Suppressor macrophage treated with lipopolysaccharide for 1 hour (primary cell): Measurements from ENCODE around the gene ALG2.

ENCODE experiments used
- DNase-seq, 3 donors: peaks; one replicate each; pipeline ENCODE4 v3.0.0-alpha.2; 2020 to 2022

Gene ALG2

GRCh38 chr9:99190597-99191283 is 31.0 kb downstream of the ALG2 start:
- DNase-seq = no peak

DNA sequence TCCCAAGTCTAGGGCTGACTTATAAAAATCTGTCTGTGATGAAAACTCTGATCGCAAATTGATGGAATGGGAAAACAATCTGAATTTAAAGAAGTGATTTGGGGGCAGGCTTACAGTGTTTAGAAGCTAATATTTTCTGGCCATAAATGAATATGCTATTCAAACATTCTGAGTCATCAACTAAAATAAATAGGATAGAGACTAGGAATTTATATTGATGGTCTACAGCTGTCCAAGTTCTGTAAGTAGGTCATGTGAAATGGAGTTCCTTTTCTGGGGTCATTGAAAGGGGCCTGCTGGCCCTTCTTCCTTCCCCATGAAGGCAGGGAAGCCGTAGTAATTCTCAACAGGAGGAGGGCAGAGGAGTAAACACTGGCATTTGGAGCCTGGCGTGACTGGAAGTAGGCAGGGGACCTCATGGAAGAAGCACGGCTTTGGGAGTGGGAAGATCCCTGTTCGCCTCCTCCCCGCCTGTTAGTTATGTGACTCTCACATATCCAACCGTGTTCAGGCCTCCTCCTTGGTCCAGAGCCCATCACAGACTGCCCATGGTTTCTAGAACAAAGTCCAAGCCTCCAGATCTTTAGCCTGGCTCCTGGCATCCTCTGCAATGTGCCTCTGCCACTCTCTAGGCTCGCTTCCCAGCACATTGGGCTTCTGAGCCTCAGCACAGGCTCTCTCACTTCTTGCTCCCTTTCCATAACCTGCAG is 31.7 kb downstream of the ALG2 start:
- no peak for DNase-seq

DNA sequence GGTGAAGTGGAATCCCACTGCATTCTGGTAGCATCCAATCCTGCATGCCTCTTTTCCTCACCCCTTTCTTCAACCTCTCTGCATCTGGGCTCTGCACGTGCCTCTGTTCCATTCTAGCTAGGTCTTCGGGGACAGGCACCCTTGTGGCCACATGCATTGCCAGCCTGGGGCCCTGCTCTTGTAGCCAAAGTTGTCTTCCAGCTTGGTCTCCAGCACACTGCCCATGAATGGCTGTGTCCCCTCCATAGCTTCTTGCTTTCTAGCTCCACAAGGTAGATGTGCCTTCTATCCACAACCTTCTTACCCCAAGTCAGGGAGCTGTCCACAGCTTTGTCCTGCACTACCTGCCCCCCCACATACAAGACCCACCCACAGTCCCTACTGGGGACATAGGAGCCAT is 32.6 kb downstream of the ALG2 start:
- no peak for DNase-seq

DNA sequence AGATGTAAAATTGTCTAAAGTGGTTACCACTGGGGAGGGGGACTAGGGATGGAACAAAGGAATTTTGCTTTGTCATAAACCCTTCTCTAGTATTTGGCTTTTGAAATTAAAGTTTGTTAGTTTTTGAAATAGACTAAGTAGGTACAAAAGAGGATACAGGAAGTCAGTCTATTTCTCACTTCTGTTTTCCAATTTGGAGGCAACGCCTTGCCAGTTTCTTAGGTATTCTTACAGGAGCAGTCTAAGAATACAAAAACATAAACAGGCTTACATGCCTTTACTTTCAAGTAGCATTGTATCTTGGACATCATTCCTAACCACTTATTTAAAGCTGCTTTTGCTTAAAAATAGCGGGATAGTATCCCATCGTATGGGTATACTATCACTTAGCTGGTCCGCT is 34.4 kb downstream of the ALG2 start:
- peak in 1 of 3 donors; percentile 19 for DNase-seq

DNA sequence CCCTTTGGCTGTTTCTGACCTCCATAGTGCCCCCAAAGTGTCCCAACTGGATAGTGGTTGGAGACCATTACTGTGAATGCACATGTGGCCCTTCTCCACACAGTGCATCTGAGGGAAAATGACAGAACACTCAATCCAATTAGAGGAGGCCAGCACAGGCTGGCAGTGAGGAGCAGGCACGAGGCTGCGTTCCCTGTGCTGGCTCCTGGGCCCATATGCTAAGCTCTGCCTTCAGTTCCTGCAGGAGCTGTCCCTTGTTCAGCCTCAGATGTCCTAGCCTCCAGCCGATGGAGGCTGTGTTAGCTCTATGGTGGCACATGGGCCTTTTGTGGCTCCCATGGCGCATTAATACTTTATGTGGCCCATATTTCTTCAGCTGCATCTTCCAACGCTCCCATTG is 35.8 kb downstream of the ALG2 start:
- no peak for DNase-seq

- DNase-seq = no peak
Observed at GRCh38 chr9:99185348-99185632, 36.5 kb downstream of the ALG2 start.

DNA sequence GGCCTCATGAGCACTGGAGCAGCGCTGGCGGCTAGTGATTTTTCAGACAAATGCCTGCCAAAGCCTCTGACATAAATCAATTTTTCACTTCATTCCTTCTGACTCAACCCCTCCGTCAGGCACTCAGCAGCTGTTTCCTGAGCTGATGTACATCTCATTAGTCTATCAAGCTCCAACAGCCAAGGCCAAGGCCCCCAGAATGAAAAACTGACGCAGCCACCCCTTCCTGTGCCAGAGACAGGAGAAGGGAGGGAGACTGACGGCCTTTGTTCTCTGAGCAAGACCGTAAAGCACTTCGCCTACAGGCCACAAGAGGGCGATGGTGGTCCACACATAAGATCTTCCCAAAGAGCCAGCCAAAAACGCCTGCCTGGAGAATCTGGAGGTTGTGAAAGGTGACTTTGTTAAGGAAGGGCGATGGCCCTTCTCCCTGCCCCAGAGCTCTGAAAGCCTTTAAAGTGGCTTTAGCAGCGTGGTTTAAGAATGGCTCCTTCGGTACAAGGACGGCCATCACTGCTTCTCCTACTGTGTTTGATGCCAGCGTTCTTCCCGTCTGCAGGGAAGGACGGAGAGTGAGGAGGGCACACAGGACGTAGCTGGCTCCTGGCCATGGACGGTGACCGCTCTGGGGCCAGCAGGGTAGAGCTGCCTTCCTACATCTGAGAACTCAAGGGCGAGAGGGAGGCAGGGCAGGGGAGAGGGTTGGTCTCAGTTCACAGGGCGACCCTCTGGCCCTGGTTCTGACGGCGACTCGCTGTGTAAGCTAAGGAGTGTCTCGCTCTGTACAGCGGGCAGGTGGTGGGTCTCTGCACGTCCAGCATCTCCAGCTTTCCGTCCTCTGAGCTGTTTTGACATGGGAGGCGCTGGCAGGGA is 37.0 kb downstream of the ALG2 start:
- peak; percentile 90 to 91 (median 90) for DNase-seq

DNA sequence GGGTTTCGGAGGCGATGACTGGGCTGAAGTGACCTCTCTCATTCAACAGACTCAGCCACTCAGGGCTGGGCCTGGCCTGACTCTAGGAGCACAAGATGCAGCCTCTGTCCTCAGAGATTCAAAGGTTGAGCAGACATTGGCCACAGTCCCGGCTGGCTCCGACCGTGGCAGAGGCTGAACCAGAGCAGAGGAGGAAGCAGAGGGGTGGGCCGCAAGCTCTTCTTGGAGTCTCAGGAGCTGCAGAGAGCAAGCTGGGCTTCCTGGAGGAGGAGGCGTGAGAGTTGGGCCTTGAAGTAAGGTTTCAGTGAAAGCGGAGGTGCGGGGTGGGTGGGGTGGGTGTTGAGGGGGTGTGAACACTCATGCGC is 37.6 kb downstream of the ALG2 start:
- peak in 1 of 3 donors; percentile 13 for DNase-seq

- DNase-seq = no peak
Observed at GRCh38 chr9:99183616-99184015, 38.1 kb downstream of the ALG2 start.

- DNase-seq = peak; percentile 50 to 65 (median 56)
Observed at GRCh38 chr9:99182356-99182755, 39.4 kb downstream of the ALG2 start.

DNA sequence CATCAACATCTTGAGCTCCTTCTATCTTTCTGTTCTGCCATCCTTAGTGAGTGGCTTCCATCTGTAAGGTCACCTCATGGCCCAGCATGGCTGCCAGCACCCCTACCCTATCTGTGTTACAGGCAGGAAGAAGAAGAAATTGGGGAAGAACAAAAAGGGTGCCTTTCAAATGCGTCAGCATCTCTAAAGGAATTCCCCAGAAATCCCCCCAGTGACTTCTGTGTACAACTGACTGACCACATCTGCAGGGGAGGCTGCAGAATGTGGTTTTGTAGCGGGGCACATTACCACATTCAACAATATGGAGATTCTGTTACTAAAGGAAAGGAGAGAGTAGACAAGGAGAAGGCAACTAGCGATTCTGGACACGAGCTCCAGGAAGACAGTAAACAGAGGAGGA is 40.1 kb downstream of the ALG2 start:
- peak; percentile 93 to 98 (median 96) for DNase-seq

DNA sequence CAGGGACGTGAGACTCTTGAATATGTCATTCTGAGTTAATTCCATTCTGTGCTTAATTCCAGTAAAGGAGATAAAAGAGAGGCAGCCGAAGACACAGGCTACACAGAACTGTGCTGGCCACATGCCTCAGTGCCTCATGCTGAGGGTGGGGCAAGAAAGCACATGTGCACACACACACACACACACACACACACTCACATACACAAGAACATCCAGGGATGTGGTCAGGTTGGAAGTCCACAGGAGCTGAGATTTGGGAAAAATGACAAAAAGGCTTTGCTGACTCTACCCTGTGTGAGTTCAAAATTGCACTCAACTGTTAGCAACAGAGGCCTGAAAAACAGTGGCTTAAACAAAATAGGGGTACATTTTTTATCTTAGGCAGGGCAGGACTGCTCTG is 40.5 kb downstream of the ALG2 start:
- peak in 1 of 3 donors; percentile 15 for DNase-seq

DNA sequence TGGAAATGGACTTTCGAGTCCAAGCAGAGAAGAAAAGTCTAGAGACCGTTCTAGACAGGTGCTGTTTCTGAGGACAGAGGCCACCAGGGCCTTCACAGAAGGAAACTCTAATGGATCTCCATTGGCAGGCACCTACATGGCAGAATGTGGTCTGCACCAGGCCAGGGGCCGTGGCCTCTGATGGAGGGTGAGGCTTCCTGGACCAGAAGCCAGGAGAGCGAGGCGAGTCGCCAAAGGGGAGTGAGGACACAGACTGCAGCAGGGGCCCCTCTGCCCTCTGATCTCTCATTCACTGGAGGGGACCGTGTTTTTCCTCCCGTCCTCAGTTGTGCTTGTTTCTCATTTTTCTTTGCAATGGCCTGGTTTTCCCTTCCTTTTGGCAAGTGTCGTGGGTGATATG is 41.1 kb downstream of the ALG2 start:
- no peak for DNase-seq

DNA sequence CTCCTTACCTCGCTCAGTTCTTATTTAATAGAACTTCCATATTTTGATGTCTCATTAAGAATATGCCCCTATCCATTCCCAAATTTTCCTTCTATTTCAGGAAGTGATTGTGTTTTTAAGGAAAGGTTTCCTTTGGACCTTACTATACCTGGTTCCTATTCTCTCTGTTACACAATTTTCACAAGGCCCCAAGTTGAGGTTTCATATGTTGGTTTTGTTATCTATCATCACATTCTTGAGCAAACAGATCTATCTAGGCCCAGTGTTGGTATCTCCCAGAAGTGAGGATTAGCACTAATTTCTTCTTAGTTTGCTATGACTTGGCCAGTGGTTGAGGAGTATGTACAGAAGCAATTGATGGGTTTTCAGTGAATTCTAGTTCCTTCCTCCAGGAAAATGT is 41.5 kb downstream of the ALG2 start:
- DNase-seq = no peak

GRCh38 chr9:99178912-99179872 is 42.5 kb downstream of the ALG2 start:
- DNase-seq = no peak

GRCh38 chr9:99177576-99178366 is 44.0 kb downstream of the ALG2 start:
- DNase-seq = no peak

DNA sequence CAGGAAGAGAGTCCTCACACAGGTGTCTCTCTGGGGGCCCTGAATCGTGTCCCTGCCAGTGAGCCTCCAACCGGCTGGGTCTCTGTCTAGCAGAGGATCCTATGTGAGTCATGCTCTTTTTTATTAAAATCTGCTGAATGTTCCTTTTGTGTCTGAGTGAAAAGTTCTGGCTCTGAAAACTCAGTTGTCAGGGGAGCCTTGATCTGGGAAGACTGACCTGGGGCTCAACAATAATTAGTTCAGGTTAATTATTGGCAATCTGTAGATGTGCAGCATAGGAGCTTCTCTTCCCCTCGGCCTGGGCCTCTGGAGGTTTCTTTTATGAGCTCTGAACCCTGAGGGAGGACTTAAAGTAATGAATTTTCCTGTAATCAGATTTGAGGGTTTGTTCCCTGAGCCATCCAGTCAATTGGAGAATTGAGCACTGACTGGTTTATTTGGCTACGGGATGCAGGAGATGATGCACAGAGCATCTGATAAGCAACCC is 45.2 kb downstream of the ALG2 start:
- DNase-seq = no peak

GRCh38 chr9:99173570-99174504 is 47.9 kb downstream of the ALG2 start:
- DNase-seq = peak in 2 of 3 donors; percentile 35 to 51

DNA sequence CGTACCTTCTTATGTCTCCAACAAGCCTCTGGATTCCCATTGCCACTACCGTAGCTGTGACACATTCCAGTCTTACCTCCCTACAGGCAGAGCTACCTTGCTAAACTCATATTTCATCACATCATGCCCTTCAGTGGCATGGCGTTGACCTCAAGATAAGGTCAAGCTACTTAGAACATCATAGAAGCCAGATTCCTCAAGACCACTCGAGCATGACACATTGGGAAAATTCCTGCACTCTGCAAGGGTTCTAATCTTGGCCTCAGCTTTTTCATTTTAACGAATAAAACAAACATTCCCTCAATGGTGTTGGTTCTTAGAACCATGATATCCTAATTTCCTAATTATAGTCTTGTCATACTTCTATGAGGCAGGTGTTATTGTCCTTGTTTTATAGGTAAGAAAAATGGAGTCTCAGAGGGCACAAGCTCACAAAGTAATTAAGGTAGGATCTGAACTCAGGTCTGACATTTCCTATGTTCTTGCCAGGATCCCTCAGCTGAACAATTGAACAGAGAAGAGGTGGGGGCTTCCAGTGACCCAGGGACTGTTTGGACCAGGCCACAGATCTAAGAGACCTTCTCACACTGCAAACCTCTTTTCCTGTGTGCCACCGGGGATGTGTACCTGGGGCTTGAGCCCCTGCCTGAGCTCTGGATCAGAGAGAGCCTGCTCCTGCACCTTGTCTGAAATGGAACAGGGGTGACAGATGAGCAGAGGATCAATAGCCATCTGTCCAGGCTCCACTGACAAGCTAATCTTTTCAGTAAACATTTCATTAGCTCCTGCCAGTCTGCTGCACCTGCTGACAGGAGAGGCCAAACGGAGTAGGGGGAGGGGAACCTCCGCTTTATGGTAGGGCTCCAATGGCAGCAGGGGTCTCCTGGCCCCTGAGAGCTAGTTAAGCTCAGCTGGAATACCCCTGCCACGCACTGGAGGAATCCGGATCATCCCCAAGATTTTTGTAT is 49.3 kb downstream of the ALG2 start:
- no peak for DNase-seq
